ENCODE results near the gene ST3GAL3. TPM values are rescaled to one million over a fixed set of nuclear protein-coding genes. Genes with fewer than 3 reads are reported as not detected.

Gene ST3GAL3
- total RNA-seq, 1 donor from 2014 or later: 13.6 TPM

GRCh38 chr1:43704838-43705237 is 2.5 kb upstream of the ST3GAL3 start:
- Histone ChIP-seq H3K27ac (no peak overlapping the region), H3K4me3 (no peak overlapping the region), H4K20me1 (ENCODE audit: low read depth) (peaks cover 22% of the 10 kb centered on the region), H2AFZ (replicated peaks) (no peak overlapping the region), H3K27me3 (no peaks in the 10 kb centered on the region), H3F3A (ENCODE audit: low read depth) (peaks cover 27% of the 10 kb centered on the region), H3K36me3 (peaks cover 12% of the 10 kb centered on the region), H3K4me1 (peaks cover 19% of the 10 kb centered on the region), H3K9ac (no peak overlapping the region), H3K4me2 (no peak overlapping the region), H3K9me3 (ENCODE audit: low read depth) (no peaks in the 10 kb centered on the region), H3K79me2 (ENCODE audit: low read depth) (peaks cover 35% of the 10 kb centered on the region)
- peaks cover 26% of the 10 kb centered on the region for H3K4me1 Mint-ChIP-seq
- peaks cover 2% of the 10 kb centered on the region for H3K27me3 Mint-ChIP-seq (ENCODE audit: insufficient read depth, low read depth)
- TF ChIP-seq CTCF (IDR thresholded peaks at IDR 0.05) (no peak), EZH2 (IDR thresholded peaks at IDR 0.05) (no peak), EZH2phosphoT487 (IDR thresholded peaks at IDR 0.05) (no peak)
- no peak overlapping the region for H3K4me3 Mint-ChIP-seq
- H3K27ac Mint-ChIP-seq: no peak overlapping the region
- H3K36me3 Mint-ChIP-seq: peaks cover 12% of the 10 kb centered on the region
- no peaks in the 10 kb centered on the region for H3K9me3 Mint-ChIP-seq
- no peak for DNase-seq (ENCODE audit: low spot score)

DNA sequence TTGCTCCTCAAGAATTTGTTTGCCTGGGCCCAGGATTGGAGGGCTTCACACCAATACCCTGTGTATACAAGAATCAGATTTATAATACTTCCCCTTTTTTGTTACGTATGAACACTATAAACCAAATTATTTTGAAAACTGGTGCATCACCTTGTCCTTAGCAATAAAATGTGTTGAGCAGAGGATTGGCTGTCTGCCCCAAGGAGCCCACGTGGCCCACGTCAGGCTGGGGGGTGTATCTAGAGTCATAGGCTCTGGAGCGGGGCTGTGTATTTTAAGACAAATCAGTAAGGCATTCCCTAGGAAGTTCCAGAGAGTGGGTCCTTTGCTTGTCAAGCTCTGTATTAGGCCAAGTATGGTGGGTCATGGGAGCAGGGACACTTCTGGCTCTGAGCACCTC is 2.0 kb upstream of the ST3GAL3 start:
- DNase-seq (ENCODE audit: low spot score): no peak
- Mint-ChIP-seq H3K4me1 (peaks cover 26% of the 10 kb centered on the region), H3K27ac (no peak overlapping the region), H3K27me3 (ENCODE audit: insufficient read depth, low read depth) (peaks cover 2% of the 10 kb centered on the region), H3K4me3 (peak overlapping the region; percentile 93), H3K9me3 (no peaks in the 10 kb centered on the region), H3K36me3 (peaks cover 13% of the 10 kb centered on the region)
- Histone ChIP-seq H3K4me2 (peak overlapping the region; percentile 96), H3K27me3 (no peaks in the 10 kb centered on the region), H3K36me3 (peaks cover 10% of the 10 kb centered on the region), H3K4me3 (no peak overlapping the region), H3K79me2 (ENCODE audit: low read depth) (peaks cover 37% of the 10 kb centered on the region), H3K4me1 (peaks cover 19% of the 10 kb centered on the region), H3K9ac (no peak overlapping the region), H3K9me3 (ENCODE audit: low read depth) (no peaks in the 10 kb centered on the region), H3F3A (ENCODE audit: low read depth) (peaks cover 27% of the 10 kb centered on the region), H4K20me1 (ENCODE audit: low read depth) (peaks cover 23% of the 10 kb centered on the region), H3K27ac (no peak overlapping the region), H2AFZ (replicated peaks) (no peak overlapping the region)
- no peak for TF ChIP-seq EZH2phosphoT487 (IDR thresholded peaks at IDR 0.05)

GRCh38 chr1:43705982-43706597 is 1.2 kb upstream of the ST3GAL3 start:
- Histone ChIP-seq H3K9ac (peak overlapping the region; percentile 61), H3K79me2 (ENCODE audit: low read depth) (peaks cover 37% of the 10 kb centered on the region), H2AFZ (replicated peaks) (no peak overlapping the region), H3K4me1 (peaks cover 19% of the 10 kb centered on the region), H3K27ac (peak overlapping the region; percentile 40), H3K4me2 (peak overlapping the region; percentile 96), H3K27me3 (no peaks in the 10 kb centered on the region), H3K4me3 (peak overlapping the region; percentile 99), H3K36me3 (peaks cover 7% of the 10 kb centered on the region), H3F3A (ENCODE audit: low read depth) (peaks cover 27% of the 10 kb centered on the region), H3K9me3 (ENCODE audit: low read depth) (no peaks in the 10 kb centered on the region), H4K20me1 (ENCODE audit: low read depth) (peaks cover 25% of the 10 kb centered on the region)
- H3K4me1 Mint-ChIP-seq: peaks cover 26% of the 10 kb centered on the region
- H3K36me3 Mint-ChIP-seq: peaks cover 17% of the 10 kb centered on the region
- H3K9me3 Mint-ChIP-seq: no peaks in the 10 kb centered on the region
- H3K27me3 Mint-ChIP-seq (ENCODE audit: insufficient read depth, low read depth): peaks cover 2% of the 10 kb centered on the region
- no peak for TF ChIP-seq EZH2 (IDR thresholded peaks at IDR 0.05)
- TF ChIP-seq CTCF (IDR thresholded peaks at IDR 0.05): no peak
- TF ChIP-seq EZH2phosphoT487 (IDR thresholded peaks at IDR 0.05): no peak
- no peak overlapping the region for H3K27ac Mint-ChIP-seq
- H3K4me3 Mint-ChIP-seq: peak overlapping the region; percentile 93
- DNase-seq (ENCODE audit: low spot score): peak; percentile 18

DNA sequence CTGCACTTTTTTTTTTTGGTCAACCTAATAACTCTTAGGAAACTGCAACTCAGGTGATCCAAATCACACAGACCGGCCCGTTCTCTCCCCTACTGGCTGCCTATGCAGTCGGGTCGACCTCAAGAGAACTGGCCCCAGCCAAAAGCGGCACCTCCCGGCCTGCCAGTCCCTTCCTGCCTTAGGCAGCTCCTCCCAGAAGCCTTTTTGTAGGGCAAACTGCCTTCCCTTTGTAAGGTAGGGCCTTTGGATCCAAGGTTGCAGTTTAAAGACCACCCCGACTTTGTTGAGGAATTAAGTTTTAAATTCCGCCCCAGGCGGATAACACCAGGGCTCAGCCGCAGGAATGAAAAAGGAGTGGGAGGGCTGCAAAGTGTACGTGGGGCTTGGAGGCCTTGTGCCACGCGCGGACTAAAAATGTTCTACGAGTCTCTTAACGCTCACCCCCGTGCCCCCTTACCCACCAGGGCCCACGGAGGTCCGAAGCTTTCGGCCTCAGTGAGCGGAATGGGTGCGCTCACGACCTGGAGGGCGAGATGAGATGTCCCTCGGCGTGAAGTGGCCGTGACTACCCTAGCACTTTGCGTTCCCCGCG is 642 bp upstream of the ST3GAL3 start:
- peaks cover 13% of the 10 kb centered on the region for H3K36me3 Mint-ChIP-seq
- no peak for TF ChIP-seq EZH2phosphoT487 (IDR thresholded peaks at IDR 0.05)
- TF ChIP-seq EZH2 (IDR thresholded peaks at IDR 0.05): no peak
- no peak for TF ChIP-seq CTCF (IDR thresholded peaks at IDR 0.05)
- Histone ChIP-seq H3K4me3 (peak overlapping the region; percentile 99), H2AFZ (replicated peaks) (peak overlapping the region; percentile 81), H3K27me3 (no peaks in the 10 kb centered on the region), H3K9me3 (ENCODE audit: low read depth) (no peaks in the 10 kb centered on the region), H3K9ac (peak overlapping the region; percentile 61), H3K4me2 (peak overlapping the region; percentile 96), H3K36me3 (peaks cover 7% of the 10 kb centered on the region), H3K27ac (peak overlapping the region; percentile 40), H4K20me1 (ENCODE audit: low read depth) (peaks cover 30% of the 10 kb centered on the region), H3F3A (ENCODE audit: low read depth) (peaks cover 27% of the 10 kb centered on the region), H3K4me1 (peaks cover 19% of the 10 kb centered on the region), H3K79me2 (ENCODE audit: low read depth) (peaks cover 37% of the 10 kb centered on the region)
- peak overlapping the region; percentile 93 for H3K4me3 Mint-ChIP-seq
- peaks cover 2% of the 10 kb centered on the region for H3K27me3 Mint-ChIP-seq (ENCODE audit: insufficient read depth, low read depth)
- DNase-seq (ENCODE audit: low spot score): peak; percentile 75
- H3K27ac Mint-ChIP-seq: no peak overlapping the region
- peaks cover 26% of the 10 kb centered on the region for H3K4me1 Mint-ChIP-seq
- no peaks in the 10 kb centered on the region for H3K9me3 Mint-ChIP-seq
